ENCODE results near the gene FSTL5.

Gene FSTL5

GRCh38 chr4:161629694-161630441 is 533.9 kb downstream of the FSTL5 start:
- no peak overlapping the region for H3K4me3 ChIP-seq (ENCODE audit: low read length)
- TF ChIP-seq ZNF274 (IDR thresholded peaks at IDR 0.05; ENCODE audit: low read depth, low read length): no peak

DNA sequence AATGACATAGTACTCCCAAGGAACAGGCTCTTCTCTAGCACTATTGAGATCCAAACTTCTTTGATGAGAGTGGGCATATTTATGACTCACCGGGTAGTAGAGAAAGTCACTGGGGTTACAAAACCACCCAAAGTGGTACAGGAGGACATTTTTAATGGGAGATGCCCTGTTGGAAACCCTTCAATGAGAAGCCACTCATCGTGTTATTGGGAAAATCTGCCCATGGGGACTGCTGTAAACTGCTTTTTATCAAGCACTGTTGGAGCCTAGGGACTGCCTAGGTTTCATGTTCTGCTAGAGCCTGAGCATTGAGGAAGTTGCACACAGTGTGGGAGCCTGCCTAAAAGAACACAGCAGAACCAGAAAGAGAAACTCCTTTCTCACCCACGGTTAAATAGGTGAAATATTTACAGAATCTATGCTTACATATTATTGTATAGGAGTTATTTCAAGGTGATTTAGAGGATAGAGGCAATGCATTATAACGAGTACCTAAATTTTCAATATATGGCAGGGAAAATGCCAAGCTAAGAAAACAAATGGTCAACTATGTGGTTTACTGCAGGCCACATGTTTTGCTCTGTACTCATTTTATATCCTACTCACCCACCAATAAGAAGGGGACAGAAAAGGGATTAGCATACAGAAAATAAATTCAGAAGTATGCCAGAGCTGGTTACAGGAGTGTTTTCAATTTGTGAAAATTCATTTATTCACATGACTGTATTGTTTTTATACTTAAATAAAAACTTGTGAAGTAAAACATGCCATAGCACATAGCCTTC is 559.1 kb downstream of the FSTL5 start:
- no peak for TF ChIP-seq ZNF274 (IDR thresholded peaks at IDR 0.05; ENCODE audit: low read depth, low read length)

GRCh38 chr4:161601011-161601410 is 562.8 kb downstream of the FSTL5 start:
- no peak overlapping the region for H3K4me3 ChIP-seq (ENCODE audit: low read length)
- TF ChIP-seq ZNF274 (IDR thresholded peaks at IDR 0.05; ENCODE audit: low read depth, low read length): no peak

More for the DNA sequence above, 559.1 kb downstream of the FSTL5 start:
- no peak overlapping the region for H3K4me3 ChIP-seq (ENCODE audit: low read length)

DNA sequence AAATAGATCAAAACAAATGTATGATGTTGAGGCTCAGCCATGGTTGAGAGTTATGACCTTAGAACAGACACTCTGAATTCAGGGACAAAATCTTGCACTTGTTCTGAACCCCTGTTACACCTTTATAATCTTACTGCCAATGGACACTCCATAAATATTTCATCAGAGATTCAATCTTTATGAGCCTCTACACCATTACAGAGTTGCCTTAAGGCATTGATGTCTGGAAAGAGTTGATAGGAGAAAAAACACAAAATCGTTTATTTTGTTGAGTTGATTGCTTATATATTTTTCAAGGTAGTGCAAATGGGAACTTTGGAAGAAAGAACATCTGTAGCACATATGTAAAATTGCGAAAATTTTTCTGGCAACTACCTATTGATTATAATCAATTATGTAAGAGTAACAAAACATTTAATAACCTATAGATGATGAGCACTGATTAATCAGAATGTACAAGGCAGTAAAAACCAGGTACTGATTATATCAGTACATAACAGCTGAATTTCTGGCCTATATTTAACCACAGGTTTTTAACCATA is 568.5 kb downstream of the FSTL5 start:
- no peak for TF ChIP-seq ZNF274 (IDR thresholded peaks at IDR 0.05; ENCODE audit: low read depth, low read length)
- H3K4me3 ChIP-seq (ENCODE audit: low read length): no peak overlapping the region

DNA sequence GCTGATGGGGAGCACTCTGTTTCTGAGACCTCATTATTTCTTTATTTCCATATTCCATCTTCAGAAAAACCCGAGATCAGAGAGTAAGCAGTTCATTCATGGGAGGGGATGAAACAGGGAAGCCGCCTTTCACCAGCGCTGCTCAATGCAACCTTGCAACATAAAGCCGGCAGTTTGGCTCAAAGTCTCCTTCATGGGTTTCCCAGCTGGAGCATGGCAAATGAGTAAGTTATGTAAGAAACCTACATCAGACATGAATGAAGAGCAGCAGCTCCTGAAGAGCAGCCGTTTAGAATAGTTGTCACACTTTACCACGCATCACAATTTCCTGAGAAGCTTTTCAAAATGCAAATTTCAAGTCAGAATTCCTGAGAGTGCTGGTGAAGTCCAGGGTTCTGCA is 578.8 kb downstream of the FSTL5 start:
- no peak overlapping the region for H3K4me3 ChIP-seq (ENCODE audit: low read length)
- TF ChIP-seq ZNF274 (IDR thresholded peaks at IDR 0.05; ENCODE audit: low read depth, low read length): no peak

DNA sequence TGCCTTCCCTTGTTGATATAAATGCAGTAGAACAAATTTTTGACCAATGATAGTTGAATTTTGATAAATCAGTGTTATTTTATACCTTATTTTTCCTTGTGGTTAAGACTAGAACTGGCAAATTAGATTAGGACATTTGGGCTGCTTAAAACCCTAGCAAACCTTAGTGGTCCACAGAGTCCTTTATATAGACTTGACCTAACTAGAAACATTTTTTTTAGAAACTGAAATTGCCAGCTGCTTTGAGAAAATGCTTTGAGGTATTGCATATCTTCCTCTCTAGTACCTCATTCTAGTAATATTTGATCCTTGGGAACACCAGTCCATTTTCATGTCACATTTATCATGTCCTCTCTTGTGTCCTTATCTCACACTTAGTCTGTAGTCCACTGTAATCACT is 580.3 kb downstream of the FSTL5 start:
- no peak overlapping the region for H3K4me3 ChIP-seq (ENCODE audit: low read length)
- no peak for TF ChIP-seq ZNF274 (IDR thresholded peaks at IDR 0.05; ENCODE audit: low read depth, low read length)

DNA sequence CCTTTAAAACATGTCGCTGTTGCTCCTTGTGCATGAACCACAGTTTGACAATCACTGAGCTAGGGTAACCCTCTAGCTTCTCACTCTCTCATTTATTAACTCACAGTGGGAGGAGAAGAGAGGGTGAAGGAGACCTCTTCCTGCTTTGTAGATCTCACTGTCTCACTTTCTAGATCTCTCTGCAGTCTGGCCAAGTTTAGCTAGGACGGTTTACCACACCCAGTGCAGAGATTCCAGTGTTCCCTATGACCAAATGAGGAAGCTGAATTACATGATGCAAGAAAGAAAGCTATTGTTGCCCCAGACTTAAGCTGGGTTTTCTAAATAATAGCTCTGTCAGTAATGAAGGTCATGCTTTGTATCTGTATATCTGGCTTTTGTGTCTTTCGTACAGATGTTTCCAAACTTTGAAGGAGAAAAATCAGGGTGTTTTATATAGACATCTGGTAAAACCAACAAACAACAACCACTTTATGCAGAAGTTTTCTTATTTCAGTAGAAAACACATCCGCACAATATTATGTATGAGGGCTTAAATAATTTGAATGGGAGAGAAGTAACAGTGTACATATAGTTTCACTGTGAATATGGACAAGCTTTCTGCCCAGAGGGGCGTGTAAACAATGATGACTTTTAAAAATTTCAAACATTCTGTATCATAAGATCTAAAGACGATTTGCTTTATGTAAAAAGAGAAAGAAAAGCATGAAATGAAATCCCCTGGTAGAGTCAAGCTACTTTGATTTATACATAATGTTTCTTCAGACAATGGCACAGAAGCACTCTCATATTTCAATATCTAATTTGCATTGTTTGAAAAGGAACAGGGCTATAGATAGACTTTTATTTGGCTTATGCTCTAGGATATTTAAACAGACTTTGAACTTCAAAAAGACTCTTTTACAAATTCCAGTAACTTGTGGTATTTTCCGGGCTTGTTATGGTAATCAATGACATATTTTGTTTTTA is 582.3 kb downstream of the FSTL5 start:
- no peak for TF ChIP-seq ZNF274 (IDR thresholded peaks at IDR 0.05; ENCODE audit: low read depth, low read length)

GRCh38 chr4:161577579-161578301 is 586.1 kb downstream of the FSTL5 start:
- H3K4me3 ChIP-seq (ENCODE audit: low read length): no peak overlapping the region
- no peak for TF ChIP-seq ZNF274 (IDR thresholded peaks at IDR 0.05; ENCODE audit: low read depth, low read length)

More for the DNA sequence above, 582.3 kb downstream of the FSTL5 start:
- no peak overlapping the region for H3K4me3 ChIP-seq (ENCODE audit: low read length)

DNA sequence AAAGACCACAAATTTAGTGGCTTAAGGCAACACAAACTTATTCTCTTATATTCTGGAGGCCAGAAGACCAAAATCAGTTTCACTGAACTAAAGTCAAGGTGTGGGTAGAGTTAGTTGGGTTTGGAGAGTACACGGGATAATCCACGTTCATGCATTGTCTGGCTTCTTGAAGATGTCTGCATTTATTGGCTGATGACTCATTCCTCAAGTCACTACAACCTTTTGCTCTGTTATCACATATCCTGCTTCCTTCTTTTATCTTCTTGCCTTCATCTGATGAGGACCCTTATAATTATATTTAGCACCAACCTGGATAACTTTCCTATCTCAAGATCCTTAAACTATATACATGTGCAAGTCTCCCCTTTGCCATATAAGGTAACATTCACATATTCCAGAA is 590.0 kb downstream of the FSTL5 start:
- no peak overlapping the region for H3K4me3 ChIP-seq (ENCODE audit: low read length)
- no peak for TF ChIP-seq ZNF274 (IDR thresholded peaks at IDR 0.05; ENCODE audit: low read depth, low read length)

DNA sequence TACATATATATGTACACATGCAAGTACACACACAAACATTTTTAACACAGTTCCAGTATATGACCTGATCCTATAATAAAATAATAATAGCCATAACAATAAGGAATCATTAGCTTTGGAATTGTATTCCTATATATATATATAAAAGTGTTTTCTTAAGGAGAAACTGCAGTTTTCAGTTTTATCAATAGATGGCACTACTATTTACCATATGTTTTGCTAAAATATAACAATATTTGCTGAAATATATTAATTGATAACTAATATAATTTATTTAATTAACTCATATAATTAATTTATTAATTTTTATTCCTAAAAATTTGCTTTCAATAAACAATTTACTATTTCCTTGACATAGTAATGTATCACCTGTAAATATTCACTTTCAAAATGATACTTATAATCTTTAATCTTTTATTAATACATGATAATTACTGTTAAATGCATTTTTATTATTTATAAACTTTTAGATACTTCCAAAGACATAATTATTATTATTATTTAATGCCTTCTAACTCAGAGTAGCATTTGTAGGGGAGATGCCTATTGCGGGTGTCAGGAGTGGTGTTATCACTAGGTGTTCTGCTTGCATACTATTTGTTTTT is 599.5 kb downstream of the FSTL5 start:
- H3K4me3 ChIP-seq (ENCODE audit: low read length): no peak overlapping the region
- no peak for TF ChIP-seq ZNF274 (IDR thresholded peaks at IDR 0.05; ENCODE audit: low read depth, low read length)

DNA sequence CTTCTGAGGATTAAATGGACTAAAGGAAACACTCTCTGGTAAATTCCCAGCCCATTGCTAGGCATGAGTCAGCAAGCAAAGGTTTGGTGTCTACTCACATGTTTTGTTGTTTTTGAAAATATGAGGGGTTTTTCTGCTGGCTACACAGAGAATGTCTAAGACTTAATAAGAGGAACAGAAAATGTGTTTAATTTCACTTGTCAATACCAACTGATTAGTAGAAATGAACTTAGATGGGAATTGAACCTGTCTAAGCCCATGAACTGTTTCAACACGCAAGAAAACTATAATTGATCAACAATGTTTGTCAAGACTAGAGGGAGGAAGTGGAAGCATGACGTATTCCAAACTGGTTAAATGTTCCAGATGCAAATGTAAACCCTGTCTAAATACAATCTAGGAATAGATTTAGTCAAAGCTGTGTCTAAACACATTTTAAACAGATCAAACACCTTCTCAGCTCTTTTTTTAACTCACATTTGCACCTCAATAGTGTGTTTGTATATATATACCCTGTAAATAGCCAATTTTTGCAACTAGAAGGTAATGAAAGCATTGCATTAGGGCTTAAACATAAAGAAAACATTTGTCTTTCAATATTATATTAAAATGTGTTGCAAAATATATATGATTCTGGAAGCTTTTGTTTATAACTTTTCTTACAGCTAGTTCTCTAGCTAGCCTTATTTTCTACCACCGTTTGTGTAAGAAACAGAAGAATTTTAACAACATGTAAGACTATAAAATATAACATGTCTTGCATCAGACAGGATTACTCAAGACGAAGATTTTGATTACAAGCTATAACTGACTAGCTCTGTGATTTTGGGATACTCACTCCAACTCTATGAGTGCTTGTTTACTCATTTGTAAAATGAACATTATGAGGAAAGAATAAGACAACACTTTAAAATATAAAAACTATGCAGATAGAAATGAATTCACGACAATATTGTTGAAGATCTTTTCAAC is 607.8 kb downstream of the FSTL5 start:
- H3K4me3 ChIP-seq (ENCODE audit: low read length): no peak overlapping the region

More for the DNA sequence above, 607.8 kb downstream of the FSTL5 start:
- TF ChIP-seq ZNF274 (IDR thresholded peaks at IDR 0.05; ENCODE audit: low read depth, low read length): no peak

All from GM08714 (cell line).